HUDEP-2 (cell line): ENCODE data around the gene CTNNA2.

Source experiments
- DNase-seq, 76 experiments: peaks; one replicate each; lab custom pipeline; 2025; ENCODE audit not compliant: unreplicated experiment in 76 of 76; lab: John Stamatoyannopoulos, UW

The CTNNA2 gene

DNA sequence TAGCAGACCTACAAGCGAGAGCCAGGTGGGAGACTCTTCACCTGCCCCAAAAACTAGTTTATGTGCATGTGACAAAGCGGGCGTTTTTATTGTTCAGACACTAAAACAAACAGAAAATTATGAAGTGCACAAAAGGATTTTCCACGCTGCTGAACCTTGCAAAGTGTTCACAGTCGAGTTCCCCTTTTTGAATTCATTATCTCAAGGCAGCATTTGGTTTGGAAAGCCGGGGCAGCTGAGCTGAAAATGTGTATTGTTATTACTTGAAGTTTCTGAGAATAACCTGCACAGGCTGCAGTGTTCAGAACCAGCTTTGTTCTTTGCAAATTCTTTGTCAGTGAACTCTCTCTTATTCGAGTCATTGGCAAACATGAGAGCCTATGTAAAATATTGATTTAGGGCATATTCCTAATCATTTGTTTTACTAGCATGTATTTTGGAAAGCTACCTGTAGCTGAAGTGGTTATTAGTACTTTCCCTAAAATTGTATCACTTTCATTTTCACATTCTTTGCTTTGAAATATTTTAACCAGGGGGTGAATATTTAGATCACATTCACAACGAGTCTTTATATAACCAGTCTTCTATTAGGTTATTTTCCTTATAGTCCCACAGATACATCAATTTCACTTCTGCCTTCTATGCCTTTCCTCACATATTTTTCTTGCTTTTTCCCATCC is 732.2 kb downstream of the CTNNA2 start:
- DNase-seq: no peak

DNA sequence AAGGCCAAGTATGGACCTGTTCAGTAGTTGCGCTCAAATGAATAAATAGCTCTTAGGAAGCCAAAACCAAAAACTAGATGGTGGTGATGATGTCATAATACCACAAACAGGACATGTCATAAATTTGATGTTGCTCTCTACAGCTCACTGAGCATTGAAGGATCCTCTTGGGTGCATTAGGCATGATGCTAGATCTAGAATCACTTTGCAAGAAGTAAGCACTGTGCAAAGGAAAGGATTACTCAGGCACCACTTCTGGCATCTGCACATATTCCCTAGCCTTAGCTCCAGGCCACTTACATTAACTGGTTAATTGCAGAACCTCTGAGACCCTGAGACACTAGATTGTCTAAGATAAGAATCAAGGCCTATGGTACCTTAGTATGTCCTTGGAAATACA is 733.7 kb downstream of the CTNNA2 start:
- DNase-seq: no peak

- no peak for DNase-seq
Measured at GRCh38 chr2:80247339-80247738, 734.5 kb downstream of the CTNNA2 start.

- no peak for DNase-seq
Measured at GRCh38 chr2:80248146-80248545, 735.3 kb downstream of the CTNNA2 start.

GRCh38 chr2:80252294-80252986 is 739.6 kb downstream of the CTNNA2 start:
- DNase-seq: no peak

DNA sequence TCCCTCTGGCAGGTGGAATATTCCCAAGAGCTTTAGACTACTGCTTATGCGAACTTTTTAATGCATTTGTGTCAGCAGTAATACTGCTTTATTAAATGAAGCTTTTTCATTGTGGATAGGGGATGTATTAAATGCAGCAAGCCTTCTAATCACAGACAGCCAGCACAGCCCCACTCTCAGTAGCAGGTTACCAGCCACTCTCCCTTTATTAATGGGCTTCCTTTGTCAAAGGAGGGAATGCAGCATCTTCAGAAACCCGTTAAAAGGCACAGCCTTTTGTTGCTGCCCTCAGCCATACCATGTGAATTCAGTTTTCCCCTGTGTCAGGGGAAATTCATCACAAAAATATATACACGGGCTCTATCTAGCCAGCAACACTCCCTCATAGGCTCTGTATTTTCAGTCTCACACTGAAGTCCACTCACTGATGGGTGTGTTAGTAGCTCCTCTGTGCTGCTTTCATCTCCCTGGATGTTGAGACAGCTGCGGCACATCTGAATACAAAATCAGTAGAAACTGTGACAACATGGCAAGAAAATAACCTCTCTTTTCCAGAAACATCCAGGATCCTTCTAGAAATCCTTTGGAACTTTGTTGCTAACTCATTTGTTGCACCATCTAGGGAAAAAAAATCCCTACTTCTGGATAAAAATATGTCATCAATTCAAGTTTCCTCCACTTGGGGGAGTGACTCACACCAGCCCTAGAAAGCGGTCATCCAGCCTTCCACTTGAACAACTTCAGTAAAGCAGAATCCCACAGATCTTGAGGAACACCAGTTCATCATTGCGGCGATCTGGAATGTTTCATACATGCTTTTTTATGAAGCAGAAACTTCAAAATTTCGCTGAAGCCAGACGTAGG is 743.3 kb downstream of the CTNNA2 start:
- peak in 2 of 76 experiments; percentile 1 to 2 for DNase-seq

GRCh38 chr2:80256782-80257167 is 743.9 kb downstream of the CTNNA2 start:
- no peak for DNase-seq

GRCh38 chr2:80257450-80257849 is 744.6 kb downstream of the CTNNA2 start:
- no peak for DNase-seq

- no peak for DNase-seq
Measured at GRCh38 chr2:80258341-80258740, 745.5 kb downstream of the CTNNA2 start.

GRCh38 chr2:80258793-80259192 is 745.9 kb downstream of the CTNNA2 start:
- no peak for DNase-seq

DNA sequence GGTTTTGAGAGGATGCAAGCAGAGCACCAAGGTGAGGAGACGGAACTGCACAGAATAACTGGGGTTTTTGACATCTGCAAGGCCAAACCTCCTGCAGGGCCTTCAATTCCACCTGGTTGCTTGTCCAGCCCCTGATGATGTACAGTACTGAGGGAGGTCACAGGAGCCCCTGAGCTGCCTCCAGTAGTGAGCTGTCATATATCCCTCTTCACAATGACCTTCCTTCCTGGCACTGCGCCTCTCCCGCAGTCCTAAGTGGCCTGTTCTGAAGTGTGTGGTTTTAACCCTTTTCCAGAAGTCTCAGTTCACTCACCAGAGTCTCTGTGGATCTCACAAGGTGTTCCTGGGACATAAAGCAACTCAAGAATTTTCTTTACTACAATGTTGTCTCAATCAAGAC is 746.4 kb downstream of the CTNNA2 start:
- DNase-seq: no peak

DNA sequence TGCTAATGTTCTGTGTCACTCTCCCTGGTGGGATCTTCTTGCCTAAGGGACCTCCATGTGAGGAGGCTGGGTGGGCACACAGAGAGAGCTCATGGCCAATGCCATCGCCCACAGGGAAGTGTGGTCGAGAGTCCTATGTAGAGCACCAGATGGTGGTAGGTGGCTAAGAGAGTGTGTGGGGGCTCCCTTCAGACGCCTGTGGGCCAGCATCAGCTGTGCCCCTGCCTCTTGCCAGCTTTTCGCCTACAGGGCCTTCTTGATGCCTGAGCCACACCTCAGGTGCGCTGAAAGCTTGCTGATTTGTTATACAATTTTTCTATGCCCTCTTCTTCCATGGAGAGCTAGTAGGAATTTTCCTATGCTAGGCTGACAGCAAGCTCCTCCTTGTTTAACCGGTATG is 753.4 kb downstream of the CTNNA2 start:
- DNase-seq: no peak

DNA sequence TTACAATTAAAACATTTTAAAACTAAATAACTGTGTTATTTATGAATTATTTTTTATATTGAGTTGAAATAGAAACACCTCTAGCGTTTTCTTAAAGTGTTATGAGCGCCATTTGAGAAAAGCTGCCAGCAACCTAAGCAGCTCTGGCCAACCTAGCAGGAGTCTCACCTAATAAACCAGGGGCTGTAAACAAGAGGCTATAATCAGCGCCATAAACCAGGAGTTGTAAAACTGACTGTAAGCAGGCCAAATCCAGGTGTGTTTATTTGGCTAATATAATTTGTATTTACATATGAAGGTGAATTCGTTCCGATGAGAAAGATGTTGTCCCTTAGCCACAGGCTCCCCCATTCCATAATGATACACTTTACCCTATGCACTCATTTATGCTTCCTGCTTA is 757.0 kb downstream of the CTNNA2 start:
- DNase-seq: no peak

- no peak for DNase-seq
Measured at GRCh38 chr2:80280598-80280997, 767.7 kb downstream of the CTNNA2 start.

DNA sequence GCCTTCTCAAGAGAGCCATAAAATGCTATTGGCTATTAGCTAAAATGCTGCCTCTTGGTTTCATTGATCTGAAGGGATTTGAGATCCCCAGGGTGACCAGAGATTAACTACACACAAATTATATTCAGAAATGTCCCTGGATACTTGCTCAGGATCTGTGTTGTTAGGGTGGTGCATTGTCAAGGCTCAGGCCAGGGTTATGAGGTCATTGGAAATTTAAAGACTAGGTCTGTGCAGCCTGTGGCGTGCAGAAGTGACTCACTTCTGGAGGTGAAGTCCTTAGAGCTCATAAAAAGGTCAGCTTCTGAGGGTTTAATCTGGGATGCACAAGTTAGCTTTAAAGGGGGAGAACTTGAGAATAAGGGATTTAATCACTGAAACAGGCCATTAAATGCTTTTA is 768.2 kb downstream of the CTNNA2 start:
- no peak for DNase-seq

DNA sequence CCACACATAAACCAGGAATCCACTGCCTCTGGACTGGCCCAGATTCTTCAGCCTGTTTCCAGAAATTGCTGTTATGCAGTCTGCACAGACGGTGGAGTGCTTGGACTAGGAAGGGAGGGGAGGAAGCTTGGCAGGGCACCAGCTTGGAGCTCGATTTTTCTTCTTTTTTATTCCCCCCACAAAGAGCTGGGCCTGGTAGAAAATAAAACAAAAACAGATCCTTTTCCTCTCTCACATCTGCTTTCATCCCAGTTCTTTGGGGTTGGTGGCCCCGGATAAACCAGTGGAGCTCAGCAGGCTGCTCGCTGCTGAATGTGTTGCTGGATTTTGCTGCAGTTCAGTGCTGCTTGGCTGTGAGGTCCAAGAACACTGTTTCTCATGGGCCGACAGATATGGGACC is 775.7 kb downstream of the CTNNA2 start:
- DNase-seq: no peak

GRCh38 chr2:80291656-80292055 is 778.8 kb downstream of the CTNNA2 start:
- no peak for DNase-seq

- DNase-seq: no peak
Measured at GRCh38 chr2:80292474-80292873, 779.6 kb downstream of the CTNNA2 start.

DNA sequence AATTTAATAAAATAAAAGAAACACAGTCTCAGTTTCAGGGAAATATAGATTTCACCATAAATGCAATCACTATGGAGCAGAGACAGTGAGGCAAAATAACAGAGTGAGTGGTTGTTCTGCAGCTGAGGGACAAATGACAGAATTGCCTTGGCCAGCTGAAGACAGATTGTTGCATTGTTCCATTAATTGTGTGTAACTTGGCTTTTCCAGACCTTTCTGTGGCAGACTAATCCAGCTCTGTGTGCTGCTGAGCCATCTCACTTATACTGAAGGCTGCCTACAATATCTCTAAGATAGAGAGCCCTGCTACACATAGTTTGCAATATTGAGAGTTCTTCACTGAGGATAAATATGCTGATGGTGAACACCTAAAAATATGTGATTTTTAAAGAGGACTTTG is 780.2 kb downstream of the CTNNA2 start:
- no peak for DNase-seq

DNA sequence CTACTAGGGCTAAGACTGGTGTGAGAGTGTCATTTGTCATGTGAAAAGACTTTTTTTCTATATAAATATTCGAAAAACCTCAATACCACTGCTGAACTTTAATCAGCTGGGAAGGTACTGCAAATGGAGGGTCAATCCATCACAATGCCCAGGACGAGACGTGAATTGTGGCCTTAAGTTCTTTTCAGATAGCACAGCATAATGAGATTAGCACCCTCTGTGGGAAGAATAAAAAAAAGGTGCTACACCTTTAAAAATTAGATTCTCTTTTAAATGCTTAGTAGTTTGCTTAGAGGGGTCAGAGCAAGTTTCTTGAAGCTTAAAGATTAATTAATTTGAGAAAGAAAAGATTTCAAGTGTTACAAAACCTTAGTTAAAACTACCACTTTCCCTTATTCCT is 786.1 kb downstream of the CTNNA2 start:
- DNase-seq: no peak

DNA sequence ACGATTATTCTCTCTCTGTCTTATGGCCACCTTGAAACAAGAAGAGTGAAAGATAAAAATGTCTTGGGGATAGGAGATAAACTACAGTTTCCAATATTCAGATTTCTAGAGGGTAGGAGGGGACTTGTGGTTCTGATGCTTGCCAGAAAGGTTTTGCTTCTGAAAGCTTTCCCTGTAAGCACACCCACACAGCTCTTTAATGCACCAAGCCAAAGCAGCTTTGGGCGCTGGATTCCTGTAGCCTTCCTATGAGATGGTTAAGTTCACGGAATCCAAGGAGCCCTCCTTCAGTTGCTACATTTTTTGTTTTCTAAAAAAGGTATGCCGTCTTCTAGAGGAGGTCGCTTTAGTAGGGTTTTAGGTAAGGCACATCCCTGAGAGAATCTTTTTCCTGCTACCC is 786.8 kb downstream of the CTNNA2 start:
- DNase-seq: no peak

DNA sequence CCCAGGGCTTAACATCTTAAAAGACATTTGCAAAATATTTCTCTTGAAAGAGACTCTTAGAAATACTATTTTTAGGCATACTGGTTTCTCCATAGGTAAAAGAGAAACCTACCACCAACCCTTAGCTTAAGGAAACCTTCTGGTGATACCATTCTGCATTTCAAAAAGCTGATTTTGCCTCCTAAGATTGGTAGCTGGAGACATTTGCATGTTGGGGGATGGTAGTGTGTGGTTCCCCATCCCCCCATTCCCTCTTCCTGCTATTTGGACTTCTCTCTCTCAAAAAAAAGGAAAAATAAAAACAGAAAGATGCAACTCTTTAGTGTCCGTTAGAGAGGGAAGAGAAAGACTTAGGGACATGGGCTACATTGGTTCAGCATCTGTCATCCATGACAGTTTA is 787.5 kb downstream of the CTNNA2 start:
- no peak for DNase-seq
